ENCODE measurements around the gene LRRC47.
"Not testable (repeated sequence)": the region's sequence is repeated elsewhere in the genome, so short reads cannot be mapped to it uniquely, and the experiment has no call there.

LRRC47 gene

GRCh38 chr1:3814771-3815561 lies 18.7 kb upstream of the LRRC47 start:
- no peak for TF ChIP-seq CTCF (IDR thresholded peaks at IDR 0.05; ENCODE audit: low read depth, low read length)
- no peak for TF ChIP-seq MAX (IDR thresholded peaks at IDR 0.05; ENCODE audit: low read depth, low read length)
- TF ChIP-seq MYC (IDR thresholded peaks at IDR 0.05; ENCODE audit: low read depth, low read length) = no peak
- DNase-seq (ENCODE audit: low read depth) = no peak
- no peak overlapping the region for H3K4me3 ChIP-seq (ENCODE audit: low read depth, low read length)

- TF ChIP-seq MYC (IDR thresholded peaks at IDR 0.05; ENCODE audit: low read depth, low read length) (no peak), MAX (IDR thresholded peaks at IDR 0.05; ENCODE audit: low read depth, low read length) (no peak), CTCF (IDR thresholded peaks at IDR 0.05; ENCODE audit: low read depth, low read length) (no peak), POLR2A (IDR thresholded peaks at IDR 0.05; ENCODE audit: extremely low read depth, insufficient read length) (no peak)
- DNase-seq (ENCODE audit: low read depth) = no peak
- no peak overlapping the region for H3K4me3 ChIP-seq (ENCODE audit: low read depth, low read length)
Observed at GRCh38 chr1:3814065-3814464, 17.8 kb upstream of the LRRC47 start.

GRCh38 chr1:3811595-3811911 lies 15.3 kb upstream of the LRRC47 start:
- no peak overlapping the region for H3K4me3 ChIP-seq (ENCODE audit: low read depth, low read length)

GRCh38 chr1:3810149-3810761 lies 14.0 kb upstream of the LRRC47 start:
- not testable (repeated sequence) for H3K4me3 ChIP-seq (ENCODE audit: low read depth, low read length); DNase-seq (ENCODE audit: low read depth)

More at GRCh38 chr1:3811595-3811911, 15.3 kb upstream of the LRRC47 start:
- no peak for DNase-seq (ENCODE audit: low read depth)
- TF ChIP-seq CTCF (IDR thresholded peaks at IDR 0.05; ENCODE audit: low read depth, low read length) (no peak), MAX (IDR thresholded peaks at IDR 0.05; ENCODE audit: low read depth, low read length) (no peak), POLR2A (IDR thresholded peaks at IDR 0.05; ENCODE audit: extremely low read depth, insufficient read length) (no peak), MYC (IDR thresholded peaks at IDR 0.05; ENCODE audit: low read depth, low read length) (no peak)

GRCh38 chr1:3809680-3810079 lies 13.4 kb upstream of the LRRC47 start:
- H3K4me3 ChIP-seq (ENCODE audit: low read depth, low read length) = no peak overlapping the region
- TF ChIP-seq MAX (IDR thresholded peaks at IDR 0.05; ENCODE audit: low read depth, low read length) (no peak), MYC (IDR thresholded peaks at IDR 0.05; ENCODE audit: low read depth, low read length) (no peak)
- DNase-seq (ENCODE audit: low read depth) = no peak

- DNase-seq (ENCODE audit: low read depth) = no peak
- no peak for TF ChIP-seq MAX (IDR thresholded peaks at IDR 0.05; ENCODE audit: low read depth, low read length)
- TF ChIP-seq CTCF (IDR thresholded peaks at IDR 0.05; ENCODE audit: low read depth, low read length) = no peak
- TF ChIP-seq POLR2A (IDR thresholded peaks at IDR 0.05; ENCODE audit: extremely low read depth, insufficient read length) = no peak
- no peak for TF ChIP-seq MYC (IDR thresholded peaks at IDR 0.05; ENCODE audit: low read depth, low read length)
Observed at GRCh38 chr1:3807769-3808168, 11.5 kb upstream of the LRRC47 start.

More at GRCh38 chr1:3807769-3808168, 11.5 kb upstream of the LRRC47 start:
- H3K4me3 ChIP-seq (ENCODE audit: low read depth, low read length) = no peak overlapping the region

Data from NB4 (cell line).